ENCODE data around the gene COPE.

COPE gene

DNA sequence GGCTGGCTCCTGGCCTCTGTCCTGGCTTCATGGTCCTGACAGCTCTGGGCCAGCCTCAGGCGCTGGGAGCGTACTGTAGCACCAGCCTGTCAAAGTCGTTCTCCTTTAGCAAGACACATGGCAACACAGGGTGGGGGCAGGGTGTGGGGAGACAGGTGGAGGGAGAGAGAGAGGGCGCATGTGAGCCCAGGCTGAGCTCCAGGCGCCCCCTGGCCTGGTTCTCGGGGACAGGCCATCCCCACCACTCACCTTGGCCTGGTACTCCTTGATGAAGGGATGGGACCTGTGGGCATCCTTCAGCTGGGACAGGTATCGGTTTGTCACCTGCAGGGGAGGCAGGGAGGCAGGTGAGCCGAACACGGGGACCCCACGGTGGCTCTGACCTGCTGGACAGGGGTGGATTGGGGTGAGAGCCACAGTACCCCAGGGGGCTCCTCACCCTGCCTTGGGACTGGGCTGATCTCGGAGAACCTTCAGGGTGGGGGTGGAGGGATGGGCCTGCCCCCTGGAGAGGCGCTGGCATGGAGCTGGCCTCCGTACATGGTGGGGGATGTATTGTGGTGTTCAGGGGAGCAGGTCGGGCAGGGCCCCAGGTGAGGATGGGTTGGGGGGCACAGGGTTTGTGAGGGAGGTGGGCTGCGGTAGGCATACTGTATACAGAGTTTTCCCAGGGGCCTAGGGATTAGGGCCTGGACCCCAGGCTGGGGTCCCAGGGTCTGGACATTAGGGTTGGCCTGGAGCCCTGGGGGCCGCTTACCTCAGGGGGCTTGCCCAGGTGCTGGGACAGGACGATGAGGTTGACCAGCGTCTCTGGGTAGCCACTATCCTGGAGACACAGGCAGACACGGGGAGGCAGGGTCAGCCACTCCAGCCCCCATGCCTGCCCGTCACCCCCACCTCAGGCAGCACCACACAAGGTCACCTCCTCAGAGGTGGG, 19.3 kb downstream of the COPE start:
- Histone ChIP-seq H3K4me3 (ENCODE audit: low read depth, low read length) (no peak overlapping the region), H3K9me3 (ENCODE audit: control insufficient read depth, low read length) (no peaks in the 10 kb centered on the region), H3K9ac (no peak overlapping the region), H2AFZ (no peak overlapping the region), H3K27me3 (ENCODE audit: control insufficient read depth, insufficient read depth, low read length) (no peaks in the 10 kb centered on the region), H3K4me1 (peaks cover 2% of the 10 kb centered on the region), H3K27ac (no peak overlapping the region), H3K79me2 (peaks cover under 1% of the 10 kb centered on the region), H3K4me2 (ENCODE audit: low read length) (no peak overlapping the region), H3K36me3 (ENCODE audit: control insufficient read depth, insufficient read depth, low read length) (no peaks in the 10 kb centered on the region)
- TF ChIP-seq, protein P1, sequence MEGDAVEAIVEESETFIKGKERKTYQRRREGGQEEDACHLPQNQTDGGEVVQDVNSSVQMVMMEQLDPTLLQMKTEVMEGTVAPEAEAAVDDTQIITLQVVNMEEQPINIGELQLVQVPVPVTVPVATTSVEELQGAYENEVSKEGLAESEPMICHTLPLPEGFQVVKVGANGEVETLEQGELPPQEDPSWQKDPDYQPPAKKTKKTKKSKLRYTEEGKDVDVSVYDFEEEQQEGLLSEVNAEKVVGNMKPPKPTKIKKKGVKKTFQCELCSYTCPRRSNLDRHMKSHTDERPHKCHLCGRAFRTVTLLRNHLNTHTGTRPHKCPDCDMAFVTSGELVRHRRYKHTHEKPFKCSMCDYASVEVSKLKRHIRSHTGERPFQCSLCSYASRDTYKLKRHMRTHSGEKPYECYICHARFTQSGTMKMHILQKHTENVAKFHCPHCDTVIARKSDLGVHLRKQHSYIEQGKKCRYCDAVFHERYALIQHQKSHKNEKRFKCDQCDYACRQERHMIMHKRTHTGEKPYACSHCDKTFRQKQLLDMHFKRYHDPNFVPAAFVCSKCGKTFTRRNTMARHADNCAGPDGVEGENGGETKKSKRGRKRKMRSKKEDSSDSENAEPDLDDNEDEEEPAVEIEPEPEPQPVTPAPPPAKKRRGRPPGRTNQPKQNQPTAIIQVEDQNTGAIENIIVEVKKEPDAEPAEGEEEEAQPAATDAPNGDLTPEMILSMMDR (IDR thresholded peaks at IDR 0.05): no peak

DNA sequence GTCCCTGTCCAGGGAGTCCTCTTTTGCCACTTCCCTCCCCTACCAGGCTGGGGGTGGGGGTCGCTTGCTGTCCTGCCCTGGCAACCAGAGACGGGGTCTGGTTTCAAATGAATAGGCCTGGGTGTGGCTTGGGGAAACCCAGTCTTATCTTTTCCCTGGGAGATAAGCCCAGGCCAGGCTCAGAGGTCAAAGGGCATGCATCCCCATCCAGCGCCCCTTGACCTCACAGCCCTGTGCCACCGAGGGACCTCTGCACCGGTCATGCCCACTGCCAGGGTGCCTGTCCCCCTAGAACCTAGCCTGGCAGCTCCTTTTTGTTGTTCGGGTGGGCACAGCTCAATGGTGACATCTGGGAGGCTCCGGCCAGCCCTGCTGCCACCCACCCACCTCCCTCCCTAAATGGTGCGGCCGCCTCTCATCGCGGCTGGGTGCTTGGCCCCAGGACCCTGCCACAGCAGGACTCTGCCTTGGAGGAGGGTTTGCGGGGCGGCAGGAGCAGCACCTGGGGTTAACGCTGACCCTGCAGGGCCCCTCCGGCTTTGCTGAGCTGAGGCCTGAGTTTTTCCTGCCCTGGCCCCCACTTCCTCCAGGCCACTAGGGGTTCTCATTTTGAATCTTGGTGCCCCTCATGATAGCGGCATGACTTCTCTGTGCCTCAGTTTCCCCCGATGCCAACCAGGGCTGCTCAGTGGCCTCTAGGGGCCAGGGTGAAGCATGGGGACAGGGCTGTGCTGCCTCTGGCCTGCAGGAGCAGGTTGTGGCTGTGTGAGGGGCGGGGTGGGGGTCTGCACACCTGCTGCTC, 20.4 kb downstream of the COPE start:
- no peak overlapping the region for H3K9ac ChIP-seq
- no peak overlapping the region for H2AFZ ChIP-seq
- no peak overlapping the region for H3K4me2 ChIP-seq (ENCODE audit: low read length)
- H3K36me3 ChIP-seq (ENCODE audit: control insufficient read depth, insufficient read depth, low read length): no peaks in the 10 kb centered on the region
- no peaks in the 10 kb centered on the region for H3K79me2 ChIP-seq
- H3K27ac ChIP-seq: no peak overlapping the region
- no peak overlapping the region for H3K4me3 ChIP-seq (ENCODE audit: low read depth, low read length)
- peaks cover 2% of the 10 kb centered on the region for H3K4me1 ChIP-seq
- no peaks in the 10 kb centered on the region for H3K27me3 ChIP-seq (ENCODE audit: control insufficient read depth, insufficient read depth, low read length)
- H3K9me3 ChIP-seq (ENCODE audit: control insufficient read depth, low read length): no peaks in the 10 kb centered on the region
- TF ChIP-seq, protein P1 (IDR thresholded peaks at IDR 0.05): no peak

DNA sequence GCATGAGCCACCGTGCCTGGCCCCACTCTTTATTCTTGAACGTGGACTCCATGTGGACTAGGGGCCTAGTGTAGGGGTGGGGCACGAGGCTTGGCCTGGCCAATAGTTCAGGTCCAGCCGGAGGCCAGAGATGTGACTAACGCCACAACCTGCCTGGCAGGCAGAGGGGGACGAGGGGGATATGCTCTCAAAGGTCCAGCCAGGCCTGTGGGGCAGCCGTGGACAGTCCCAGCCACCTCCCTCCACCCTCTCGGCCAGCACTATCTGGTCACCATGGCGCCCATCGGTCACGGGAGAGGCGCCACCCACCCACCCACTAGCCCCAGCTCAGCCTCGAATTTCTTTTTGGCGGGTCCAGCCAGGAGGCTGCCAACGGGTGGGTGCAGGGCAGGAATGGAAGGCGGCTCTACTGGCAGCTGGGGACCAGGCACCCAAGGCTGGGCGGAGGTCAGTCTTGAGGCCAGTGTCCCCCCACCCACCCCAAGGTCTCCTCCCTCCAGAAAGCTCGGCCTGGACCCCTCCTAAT, 21.0 kb downstream of the COPE start:
- peaks cover 2% of the 10 kb centered on the region for H3K4me1 ChIP-seq
- H3K27ac ChIP-seq: no peak overlapping the region
- H3K4me3 ChIP-seq (ENCODE audit: low read depth, low read length): no peak overlapping the region
- no peaks in the 10 kb centered on the region for H3K9me3 ChIP-seq (ENCODE audit: control insufficient read depth, low read length)
- no peaks in the 10 kb centered on the region for H3K27me3 ChIP-seq (ENCODE audit: control insufficient read depth, insufficient read depth, low read length)
- H3K4me2 ChIP-seq (ENCODE audit: low read length): no peak overlapping the region
- no peak overlapping the region for H2AFZ ChIP-seq
- no peaks in the 10 kb centered on the region for H3K79me2 ChIP-seq
- no peak overlapping the region for H3K9ac ChIP-seq
- H3K36me3 ChIP-seq (ENCODE audit: control insufficient read depth, insufficient read depth, low read length): no peaks in the 10 kb centered on the region
- TF ChIP-seq, protein P1 (IDR thresholded peaks at IDR 0.05): no peak

DNA sequence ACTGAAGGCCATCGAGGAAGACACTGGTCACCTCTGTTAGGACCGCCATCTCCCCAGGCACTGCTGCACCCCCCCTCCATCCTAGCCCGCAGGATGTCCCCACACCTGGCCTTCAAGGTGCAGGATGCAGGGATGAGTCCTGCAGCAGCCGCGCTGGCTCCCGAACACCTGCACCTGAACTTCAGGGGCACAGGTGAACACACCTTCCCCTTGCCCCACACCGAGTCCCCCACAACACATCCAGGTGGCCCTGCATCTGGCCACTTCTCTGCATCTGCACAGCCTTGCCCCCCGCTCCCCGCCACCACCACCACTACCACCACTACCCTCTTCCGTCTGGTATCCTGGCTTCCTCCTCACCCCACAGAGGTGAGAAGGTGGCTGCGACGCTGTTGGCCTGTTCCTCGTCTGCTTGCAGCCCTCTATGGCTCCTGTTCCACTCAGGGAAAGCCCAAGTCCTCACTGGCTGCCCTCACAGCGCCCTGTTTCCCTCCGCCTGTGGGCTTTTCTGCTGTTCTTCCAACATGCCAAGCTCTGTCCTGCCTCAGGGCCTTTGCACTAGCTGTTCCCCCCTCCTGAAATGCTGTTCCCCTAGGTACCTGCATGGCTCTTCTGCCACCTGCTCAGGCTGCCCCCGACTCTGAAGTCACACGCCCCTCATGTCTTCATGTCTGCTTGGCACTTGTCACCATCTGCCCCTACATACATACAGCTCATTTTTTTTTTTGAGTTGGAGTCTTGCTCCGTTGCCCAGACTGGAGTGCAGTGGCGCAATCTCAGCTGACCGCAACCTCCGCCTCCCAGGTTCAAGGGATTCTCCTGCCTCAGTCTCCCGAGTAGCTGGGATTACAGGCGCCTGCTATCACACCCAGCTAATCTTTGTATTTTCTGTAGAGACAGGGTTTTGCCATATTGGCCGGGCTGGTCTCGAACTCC, 21.8 kb downstream of the COPE start:
- H3K79me2 ChIP-seq: no peaks in the 10 kb centered on the region
- no peaks in the 10 kb centered on the region for H3K36me3 ChIP-seq (ENCODE audit: control insufficient read depth, insufficient read depth, low read length)
- no peak overlapping the region for H2AFZ ChIP-seq
- H3K4me3 ChIP-seq (ENCODE audit: low read depth, low read length): no peak overlapping the region
- H3K9ac ChIP-seq: no peak overlapping the region
- no peak overlapping the region for H3K4me2 ChIP-seq (ENCODE audit: low read length)
- peaks cover 2% of the 10 kb centered on the region for H3K4me1 ChIP-seq
- H3K27me3 ChIP-seq (ENCODE audit: control insufficient read depth, insufficient read depth, low read length): no peaks in the 10 kb centered on the region
- TF ChIP-seq, protein P1 (IDR thresholded peaks at IDR 0.05): no peak
- no peaks in the 10 kb centered on the region for H3K9me3 ChIP-seq (ENCODE audit: control insufficient read depth, low read length)
- no peak overlapping the region for H3K27ac ChIP-seq
